ENCODE measurements around the gene MCF2L2.
A peak's percentile ranks its signal among the peaks of the same experiment; 100 is the strongest.

The MCF2L2 gene

DNA sequence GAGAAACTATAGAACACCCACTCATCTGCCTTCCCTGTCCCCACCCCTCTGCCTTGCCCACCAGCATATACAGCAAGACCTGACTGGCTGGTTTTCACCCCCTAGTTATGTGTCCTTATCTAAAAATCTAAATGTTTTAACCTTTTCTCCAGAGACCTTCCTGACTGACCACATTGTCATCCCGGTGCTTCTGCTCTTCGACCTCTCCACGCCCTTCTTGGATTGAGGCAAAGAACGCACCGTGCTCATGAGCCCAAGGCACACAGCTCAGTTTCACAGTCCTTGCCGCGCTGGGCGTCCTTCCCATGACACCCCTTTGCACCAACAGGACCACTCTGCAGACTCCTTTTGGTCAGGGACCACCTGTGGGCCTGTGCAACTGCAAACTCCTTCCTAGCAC is 112.7 kb downstream of the MCF2L2 start:
- POLR2A ChIA-PET, result no interaction called here
- CTCF ChIA-PET, result no interaction called here
- no peaks in the 10 kb centered on the region for H3K9me3 ChIP-seq (ENCODE audit: control extremely low read depth in 1 of 5, control insufficient read depth in 4 of 5, insufficient read depth in 2 of 5, low read depth in 1 of 5, low read length in 4 of 5)
- no peak overlapping the region for H3K4me3 ChIP-seq (ENCODE audit: control insufficient read depth in 1 of 7, extremely low read depth in 1 of 7, insufficient read depth in 4 of 7, low read depth in 2 of 7, low read length in 6 of 7)
- H3K36me3 ChIP-seq (ENCODE audit: control insufficient read depth in 4 of 4, insufficient read depth in 4 of 4, low read length in 3 of 4), result peaks cover 0 to 7% (median 0%) of the 10 kb centered on the region in 4 experiments
- H3K4me1 ChIP-seq (ENCODE audit: control extremely low read depth in 1 of 4, control insufficient read depth in 4 of 4, insufficient read depth in 4 of 4, low read length in 3 of 4), result no peaks in the 10 kb centered on the region
- 100% methylated on average over 6 of the region's 8 CpGs for WGBS (ENCODE audit: insufficient coverage)
- no peak overlapping the region for H3K27ac ChIP-seq (ENCODE audit: insufficient read depth in 1 of 2, low read depth in 1 of 2, low read length in 2 of 2, poor library complexity in 1 of 2, severe bottlenecking in 2 of 2)
- no peaks in the 10 kb centered on the region for H3K27me3 ChIP-seq (replicated peaks in 2 of 5; ENCODE audit: control insufficient read depth in 4 of 5, insufficient read depth in 5 of 5, low read length in 4 of 5)
- DNase-seq, result no peak

DNA sequence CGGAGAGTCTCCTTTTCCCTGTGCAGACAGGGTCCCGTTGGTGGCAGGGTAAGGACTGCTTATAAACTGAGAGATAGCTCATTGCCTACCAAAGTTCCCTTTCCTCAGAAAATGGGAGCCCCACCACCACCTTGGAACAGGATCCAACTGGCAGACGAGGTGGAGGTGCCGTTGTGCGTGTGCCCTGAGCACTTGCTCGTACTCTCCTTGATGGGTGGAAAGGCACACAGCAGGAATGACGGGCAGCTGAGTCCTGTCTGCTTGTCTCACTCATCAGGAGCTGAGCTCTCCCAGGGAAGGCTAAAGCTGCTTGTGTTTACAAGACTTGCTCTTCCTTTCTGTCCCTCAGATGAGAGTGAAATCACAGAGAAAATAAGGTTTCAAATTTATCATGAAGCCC is 114.7 kb downstream of the MCF2L2 start:
- 96% methylated on average over 7 of the region's 7 CpGs for WGBS (ENCODE audit: insufficient coverage)
- CTCF ChIA-PET, result interaction anchor here (1.0 to 1.4 kb wide), 4 partner anchors 9 to 68 kb away, joined by 3 read pairs; no protein-coding TSS in a partner anchor
- no peak overlapping the region for H3K27ac ChIP-seq (ENCODE audit: insufficient read depth in 1 of 2, low read depth in 1 of 2, low read length in 2 of 2, poor library complexity in 1 of 2, severe bottlenecking in 2 of 2)

DNA sequence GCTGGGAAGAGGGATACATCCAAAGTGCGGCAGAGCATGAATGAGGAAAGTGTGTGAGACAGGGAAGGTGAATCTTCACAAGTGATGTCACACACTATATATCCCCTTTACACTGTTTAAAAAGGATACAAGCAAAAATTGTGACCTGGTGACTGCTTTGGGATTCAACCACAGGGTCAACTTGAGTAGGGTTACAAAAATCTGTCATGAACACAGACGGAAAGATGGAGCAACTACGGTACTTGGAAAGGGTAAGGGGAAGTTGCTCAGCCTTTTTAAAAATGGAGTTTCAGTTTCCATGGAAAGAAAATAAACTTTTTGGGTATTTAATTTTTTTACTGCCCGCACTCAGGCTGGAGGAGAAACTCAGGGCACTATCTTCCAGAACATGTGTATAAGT is 115.1 kb downstream of the MCF2L2 start:
- Histone ChIP-seq H3K4me3 (ENCODE audit: control insufficient read depth in 1 of 7, extremely low read depth in 1 of 7, insufficient read depth in 4 of 7, low read depth in 2 of 7, low read length in 6 of 7) (no peak overlapping the region), H3K9me3 (ENCODE audit: control extremely low read depth in 1 of 5, control insufficient read depth in 4 of 5, insufficient read depth in 2 of 5, low read depth in 1 of 5, low read length in 4 of 5) (no peaks in the 10 kb centered on the region), H3K27me3 (replicated peaks in 2 of 5; ENCODE audit: control insufficient read depth in 4 of 5, insufficient read depth in 5 of 5, low read length in 4 of 5) (no peaks in the 10 kb centered on the region), H3K36me3 (ENCODE audit: control insufficient read depth in 4 of 4, insufficient read depth in 4 of 4, low read length in 3 of 4) (peaks cover 0 to 12% (median 1%) of the 10 kb centered on the region in 4 experiments), H3K4me1 (ENCODE audit: control extremely low read depth in 1 of 4, control insufficient read depth in 4 of 4, insufficient read depth in 4 of 4, low read length in 3 of 4) (peaks cover 0 to 7% (median 4%) of the 10 kb centered on the region in 4 experiments), H3K27ac (ENCODE audit: insufficient read depth in 1 of 2, low read depth in 1 of 2, low read length in 2 of 2, poor library complexity in 1 of 2, severe bottlenecking in 2 of 2) (no peak overlapping the region)
- CTCF ChIA-PET, result interaction anchor here (1.0 to 1.4 kb wide), 4 partner anchors 9 to 69 kb away, joined by 3 read pairs; no protein-coding TSS in a partner anchor
- DNase-seq, result no peak
- WGBS (ENCODE audit: insufficient coverage), result 94% methylated on average over 3 of the region's 4 CpGs
- POLR2A ChIA-PET, result no interaction called here

More for the DNA sequence above, 114.7 kb downstream of the MCF2L2 start:
- POLR2A ChIA-PET, result no interaction called here
- Histone ChIP-seq H3K4me3 (ENCODE audit: control insufficient read depth in 1 of 7, extremely low read depth in 1 of 7, insufficient read depth in 4 of 7, low read depth in 2 of 7, low read length in 6 of 7) (no peak overlapping the region), H3K4me1 (ENCODE audit: control extremely low read depth in 1 of 4, control insufficient read depth in 4 of 4, insufficient read depth in 4 of 4, low read length in 3 of 4) (peaks cover 0 to 3% (median 2%) of the 10 kb centered on the region in 4 experiments), H3K9me3 (ENCODE audit: control extremely low read depth in 1 of 5, control insufficient read depth in 4 of 5, insufficient read depth in 2 of 5, low read depth in 1 of 5, low read length in 4 of 5) (no peaks in the 10 kb centered on the region), H3K27me3 (replicated peaks in 2 of 5; ENCODE audit: control insufficient read depth in 4 of 5, insufficient read depth in 5 of 5, low read length in 4 of 5) (no peaks in the 10 kb centered on the region), H3K36me3 (ENCODE audit: control insufficient read depth in 4 of 4, insufficient read depth in 4 of 4, low read length in 3 of 4) (peaks cover 0 to 12% (median 1%) of the 10 kb centered on the region in 4 experiments)
- DNase-seq, result no peak

DNA sequence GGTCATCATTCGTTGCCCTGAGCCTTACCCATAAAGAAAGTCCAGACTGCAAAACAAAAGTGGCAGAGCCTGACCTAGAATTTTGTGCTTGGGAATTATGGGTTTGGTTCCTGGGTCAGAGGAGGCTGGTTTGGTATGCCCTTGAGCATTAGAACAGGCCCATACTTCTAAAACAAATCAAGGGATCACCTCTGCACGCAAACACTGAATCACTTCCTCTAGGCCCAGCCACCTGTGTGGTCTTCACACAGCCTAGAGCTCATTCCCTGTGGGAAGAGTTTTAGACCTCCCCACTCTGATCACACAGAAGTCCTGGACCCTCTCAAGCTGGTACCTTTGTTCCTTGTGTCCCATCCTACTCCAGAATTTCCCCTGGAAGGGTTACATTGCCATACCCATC is 116.0 kb downstream of the MCF2L2 start:
- no peak for DNase-seq
- CTCF ChIA-PET, result no interaction called here
- Histone ChIP-seq H3K27ac (ENCODE audit: insufficient read depth in 1 of 2, low read depth in 1 of 2, low read length in 2 of 2, poor library complexity in 1 of 2, severe bottlenecking in 2 of 2) (no peak overlapping the region), H3K36me3 (ENCODE audit: control insufficient read depth in 4 of 4, insufficient read depth in 4 of 4, low read length in 3 of 4) (peaks cover 0 to 12% (median 1%) of the 10 kb centered on the region in 4 experiments), H3K4me3 (ENCODE audit: control insufficient read depth in 1 of 7, extremely low read depth in 1 of 7, insufficient read depth in 4 of 7, low read depth in 2 of 7, low read length in 6 of 7) (no peak overlapping the region), H3K4me1 (ENCODE audit: control extremely low read depth in 1 of 4, control insufficient read depth in 4 of 4, insufficient read depth in 4 of 4, low read length in 3 of 4) (peaks cover 3 to 13% (median 8%) of the 10 kb centered on the region in 4 experiments), H3K9me3 (ENCODE audit: control extremely low read depth in 1 of 5, control insufficient read depth in 4 of 5, insufficient read depth in 2 of 5, low read depth in 1 of 5, low read length in 4 of 5) (no peaks in the 10 kb centered on the region), H3K27me3 (replicated peaks in 2 of 5; ENCODE audit: control insufficient read depth in 4 of 5, insufficient read depth in 5 of 5, low read length in 4 of 5) (no peaks in the 10 kb centered on the region)
- 100% methylated on average over 1 of the region's 2 CpGs for WGBS (ENCODE audit: insufficient coverage)
- POLR2A ChIA-PET, result no interaction called here

DNA sequence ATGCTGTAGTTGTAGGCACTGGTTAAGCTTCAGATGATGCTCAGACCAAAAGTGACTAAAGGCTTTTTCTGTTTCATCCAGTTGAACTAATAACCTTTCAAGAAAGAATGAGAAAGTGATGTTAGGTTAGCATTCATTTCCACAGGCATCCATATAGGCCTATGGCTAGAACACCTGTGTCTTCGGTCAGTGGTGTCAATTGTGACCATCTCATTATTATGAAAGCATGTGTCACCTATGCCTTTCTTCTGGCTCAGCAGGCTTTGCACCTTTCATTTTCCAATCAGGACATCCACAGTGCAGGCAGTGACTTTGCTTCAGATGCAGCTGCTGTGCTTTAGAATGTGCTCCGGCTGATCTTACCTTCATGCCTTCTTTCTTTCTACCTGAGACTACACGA is 117.5 kb downstream of the MCF2L2 start:
- Histone ChIP-seq H3K4me3 (ENCODE audit: control insufficient read depth in 1 of 7, extremely low read depth in 1 of 7, insufficient read depth in 4 of 7, low read depth in 2 of 7, low read length in 6 of 7) (no peak overlapping the region), H3K4me1 (ENCODE audit: control extremely low read depth in 1 of 4, control insufficient read depth in 4 of 4, insufficient read depth in 4 of 4, low read length in 3 of 4) (peaks cover 10 to 25% (median 18%) of the 10 kb centered on the region in 4 experiments), H3K9me3 (ENCODE audit: control extremely low read depth in 1 of 5, control insufficient read depth in 4 of 5, insufficient read depth in 2 of 5, low read depth in 1 of 5, low read length in 4 of 5) (no peaks in the 10 kb centered on the region), H3K27me3 (replicated peaks in 2 of 5; ENCODE audit: control insufficient read depth in 4 of 5, insufficient read depth in 5 of 5, low read length in 4 of 5) (no peaks in the 10 kb centered on the region), H3K36me3 (ENCODE audit: control insufficient read depth in 4 of 4, insufficient read depth in 4 of 4, low read length in 3 of 4) (peaks cover 0 to 12% (median 1%) of the 10 kb centered on the region in 4 experiments), H3K27ac (ENCODE audit: insufficient read depth in 1 of 2, low read depth in 1 of 2, low read length in 2 of 2, poor library complexity in 1 of 2, severe bottlenecking in 2 of 2) (no peak overlapping the region)
- 100% methylated on average over 1 of the region's 3 CpGs for WGBS (ENCODE audit: insufficient coverage)
- CTCF ChIA-PET, result no interaction called here
- DNase-seq, result no peak
- POLR2A ChIA-PET, result no interaction called here

DNA sequence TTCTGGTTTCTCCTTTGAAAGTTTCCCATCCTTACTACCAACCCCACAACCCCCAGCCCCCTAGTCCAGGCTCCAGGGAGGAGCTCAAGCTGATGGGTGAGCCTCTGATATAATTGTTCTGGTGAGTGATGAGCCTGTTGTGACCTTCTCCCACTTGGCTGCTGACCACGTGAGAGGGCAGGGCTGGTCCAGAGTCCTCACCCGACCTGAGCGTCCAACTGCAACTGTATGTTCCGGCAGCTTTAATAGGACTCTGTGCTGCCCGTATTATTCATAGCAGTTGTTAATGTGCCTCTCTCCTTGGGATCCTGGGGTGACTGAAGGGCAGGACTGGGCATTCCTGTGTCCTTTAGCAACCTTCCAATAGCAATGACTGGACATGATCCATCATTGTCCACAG is 119.1 kb downstream of the MCF2L2 start:
- H3K4me3 ChIP-seq (ENCODE audit: control insufficient read depth in 1 of 7, extremely low read depth in 1 of 7, insufficient read depth in 4 of 7, low read depth in 2 of 7, low read length in 6 of 7), result no peak overlapping the region
- peaks cover 10 to 28% (median 18%) of the 10 kb centered on the region in 4 experiments for H3K4me1 ChIP-seq (ENCODE audit: control extremely low read depth in 1 of 4, control insufficient read depth in 4 of 4, insufficient read depth in 4 of 4, low read length in 3 of 4)
- ChIA-PET POLR2A (no interaction called here), CTCF (interaction anchor here (1.6 to 4.2 kb wide), 2 partner anchors 11 to 25 kb away, joined by 9 to 16 read pairs; no protein-coding TSS in a partner anchor)
- H3K36me3 ChIP-seq (ENCODE audit: control insufficient read depth in 4 of 4, insufficient read depth in 4 of 4, low read length in 3 of 4), result peaks cover 0 to 12% (median 1%) of the 10 kb centered on the region in 4 experiments
- no peaks in the 10 kb centered on the region for H3K9me3 ChIP-seq (ENCODE audit: control extremely low read depth in 1 of 5, control insufficient read depth in 4 of 5, insufficient read depth in 2 of 5, low read depth in 1 of 5, low read length in 4 of 5)
- no peak for DNase-seq
- WGBS (ENCODE audit: insufficient coverage), result 97% methylated on average over 5 of the region's 5 CpGs
- H3K27me3 ChIP-seq (replicated peaks in 2 of 5; ENCODE audit: control insufficient read depth in 4 of 5, insufficient read depth in 5 of 5, low read length in 4 of 5), result no peaks in the 10 kb centered on the region
- no peak overlapping the region for H3K27ac ChIP-seq (ENCODE audit: insufficient read depth in 1 of 2, low read depth in 1 of 2, low read length in 2 of 2, poor library complexity in 1 of 2, severe bottlenecking in 2 of 2)

DNA sequence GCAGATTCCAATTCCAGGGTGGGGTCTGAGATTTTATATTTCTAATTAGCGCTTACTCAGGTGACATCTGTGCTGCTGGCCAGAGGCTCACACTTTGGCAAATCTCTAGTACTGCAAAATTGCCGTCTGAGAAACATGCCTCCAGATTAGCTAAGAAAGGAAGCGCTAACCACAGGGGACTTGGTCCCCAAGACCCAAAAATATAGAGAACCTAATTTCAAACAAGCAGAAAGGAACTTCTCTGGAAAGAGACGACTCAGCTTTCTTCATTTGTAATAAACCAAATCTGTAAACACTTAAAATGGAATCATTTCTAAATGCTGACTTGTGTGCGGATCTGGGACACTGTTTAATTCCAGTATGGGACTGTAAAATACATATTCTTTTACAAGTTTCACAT is 119.7 kb downstream of the MCF2L2 start:
- Histone ChIP-seq H3K27me3 (replicated peaks in 2 of 5; ENCODE audit: control insufficient read depth in 4 of 5, insufficient read depth in 5 of 5, low read length in 4 of 5) (no peaks in the 10 kb centered on the region), H3K9me3 (ENCODE audit: control extremely low read depth in 1 of 5, control insufficient read depth in 4 of 5, insufficient read depth in 2 of 5, low read depth in 1 of 5, low read length in 4 of 5) (no peaks in the 10 kb centered on the region), H3K4me3 (ENCODE audit: control insufficient read depth in 1 of 7, extremely low read depth in 1 of 7, insufficient read depth in 4 of 7, low read depth in 2 of 7, low read length in 6 of 7) (no peak overlapping the region), H3K36me3 (ENCODE audit: control insufficient read depth in 4 of 4, insufficient read depth in 4 of 4, low read length in 3 of 4) (peaks cover 0 to 12% (median 1%) of the 10 kb centered on the region in 4 experiments), H3K27ac (ENCODE audit: insufficient read depth in 1 of 2, low read depth in 1 of 2, low read length in 2 of 2, poor library complexity in 1 of 2, severe bottlenecking in 2 of 2) (no peak overlapping the region), H3K4me1 (ENCODE audit: control extremely low read depth in 1 of 4, control insufficient read depth in 4 of 4, insufficient read depth in 4 of 4, low read length in 3 of 4) (peaks cover 10 to 28% (median 18%) of the 10 kb centered on the region in 4 experiments)
- ChIA-PET CTCF (interaction anchor here (0.9 to 4.2 kb wide), 7 partner anchors 11 to 125 kb away, joined by 3 to 16 read pairs (median 4); no protein-coding TSS in a partner anchor), POLR2A (interaction anchor here (0.6 kb wide), 2 partner anchors 44 to 62 kb away, joined by 3 to 6 read pairs; no protein-coding TSS in a partner anchor)
- 74% methylated on average over 3 of the region's 5 CpGs for WGBS (ENCODE audit: insufficient coverage)
- peak in 2 of 3 donors; percentile 44 to 45 for DNase-seq
